H9 (cell line): Measurements from ENCODE around the gene ST3GAL6. TPM values are rescaled to one million over a fixed set of nuclear protein-coding genes. Genes with fewer than 3 reads are reported as not detected.

Source experiments
- DNase-seq: peaks from one replicate; pipeline ENCODE4 v3.0.0-alpha.2; 2017
- H2AFZ ChIP-seq: one replicate; pipeline ENCODE4 v1.6.1; 2013; ENCODE audit warnings: mild to moderate bottlenecking, low read length, control low read depth, moderate library complexity
- H2AK5ac ChIP-seq: 2 replicates; pipeline ENCODE4 v1.6.1; 2013; ENCODE audit warnings: low read length, control low read depth, mixed read lengths; ENCODE audit not compliant: insufficient read length
- H2BK120ac ChIP-seq: one replicate; pipeline ENCODE4 v1.6.1; 2013; ENCODE audit warnings: low read depth, mild to moderate bottlenecking, low read length, control low read depth, inconsistent platforms; ENCODE audit not compliant: poor library complexity, severe bottlenecking
- H2BK12ac ChIP-seq: 2 replicates; pipeline ENCODE4 v1.6.1; 2013; ENCODE audit warnings: low read length, control low read depth, mixed read lengths, low read depth; ENCODE audit not compliant: insufficient read length
- H2BK15ac ChIP-seq: 2 replicates; pipeline ENCODE4 v1.6.1; 2013; ENCODE audit warnings: low read depth, low read length, control low read depth
- H2BK20ac ChIP-seq: one replicate; pipeline ENCODE4 v1.6.1; 2013; ENCODE audit warnings: low read depth, mild to moderate bottlenecking, low read length, control low read depth, inconsistent platforms; ENCODE audit not compliant: poor library complexity, severe bottlenecking
- H2BK5ac ChIP-seq: 2 replicates; pipeline ENCODE4 v1.6.1; 2013; ENCODE audit warnings: low read length, control low read depth, mixed read lengths; ENCODE audit not compliant: insufficient read length
- H3K14ac ChIP-seq: 2 replicates; pipeline ENCODE4 v1.6.1; 2013; ENCODE audit warnings: low read length, control low read depth; ENCODE audit not compliant: insufficient read depth
- H3K18ac ChIP-seq: 2 replicates; pipeline ENCODE4 v1.6.1; 2013; ENCODE audit warnings: low read depth, mild to moderate bottlenecking, mixed read lengths, low read length, control low read depth; ENCODE audit not compliant: insufficient read length
- H3K23ac ChIP-seq: 2 replicates; pipeline ENCODE4 v1.6.1; 2013; ENCODE audit warnings: low read length, control low read depth, mixed read lengths, low read depth; ENCODE audit not compliant: insufficient read length
- H3K23me2 ChIP-seq: 2 replicates; pipeline ENCODE4 v1.6.1; 2013; ENCODE audit warnings: low read depth, mild to moderate bottlenecking, mixed read lengths, low read length, control low read depth; ENCODE audit not compliant: insufficient read length, poor library complexity, severe bottlenecking
- H3K27ac ChIP-seq: 2 replicates; pipeline ENCODE4 v1.5.1; 2013; ENCODE audit warnings: low read length, control low read depth, mixed read lengths, low read depth; ENCODE audit not compliant: insufficient read length
- H3K27me3 ChIP-seq: 2 replicates; pipeline ENCODE4 v1.6.1; 2013; ENCODE audit warnings: low read length, control low read depth, inconsistent platforms; ENCODE audit not compliant: insufficient read depth
- H3K4ac ChIP-seq: 2 replicates; pipeline ENCODE4 v1.6.1; 2013; ENCODE audit warnings: low read depth, mild to moderate bottlenecking, control low read depth, inconsistent platforms, low read length, moderate library complexity
- H3K4me1 ChIP-seq: 2 replicates; pipeline ENCODE4 v1.6.1; 2013; ENCODE audit warnings: low read length, control low read depth, inconsistent platforms; ENCODE audit not compliant: insufficient read depth
- H3K4me2 ChIP-seq: 2 replicates; pipeline ENCODE4 v1.6.1; 2013; ENCODE audit warnings: low read length, control low read depth, mixed read lengths; ENCODE audit not compliant: insufficient read length, insufficient read depth
- H3K56ac ChIP-seq: 2 replicates; pipeline ENCODE4 v1.6.1; 2013; ENCODE audit warnings: low read depth, mild to moderate bottlenecking, mixed read lengths, low read length, control low read depth; ENCODE audit not compliant: insufficient read length
- H3K79me1 ChIP-seq: 2 replicates; pipeline ENCODE4 v1.6.1; 2013; ENCODE audit warnings: low read depth, mild to moderate bottlenecking, moderate library complexity, low read length, control low read depth, inconsistent platforms; ENCODE audit not compliant: insufficient read depth, poor library complexity, severe bottlenecking
- H3K79me2 ChIP-seq: 2 replicates; pipeline ENCODE4 v1.6.1; 2013; ENCODE audit warnings: low read length, control low read depth, inconsistent platforms; ENCODE audit not compliant: insufficient read depth
- H3K9ac ChIP-seq: 2 replicates; pipeline ENCODE4 v1.6.1; 2013; ENCODE audit warnings: low read length, control low read depth, mixed read lengths; ENCODE audit not compliant: insufficient read length; ENCODE audit errors: extremely low read depth
- H3K9me3 ChIP-seq: one replicate; pipeline ENCODE4 v1.6.1; 2013; ENCODE audit warnings: low read depth, low read length, inconsistent platforms; ENCODE audit not compliant: control insufficient read depth
- H3T11ph ChIP-seq: one replicate; pipeline ENCODE4 v1.6.1; 2013; ENCODE audit warnings: mild to moderate bottlenecking, low read length, control low read depth, inconsistent platforms
- H4K20me1 ChIP-seq: one replicate; pipeline ENCODE4 v1.6.1; 2013; ENCODE audit not compliant: control insufficient read depth, insufficient read length, insufficient read depth
- H4K5ac ChIP-seq: 2 replicates; pipeline ENCODE4 v1.6.1; 2013; ENCODE audit warnings: low read depth, mild to moderate bottlenecking, mixed read lengths, low read length, control low read depth; ENCODE audit not compliant: insufficient read length
- H4K8ac ChIP-seq: replicated peaks from 2 replicates; pipeline ENCODE4 v1.6.1; 2013; ENCODE audit warnings: low read length, control low read depth, mixed read lengths, low read depth; ENCODE audit not compliant: insufficient read length
- H4K91ac ChIP-seq: 2 replicates; pipeline ENCODE4 v1.6.1; 2013; ENCODE audit warnings: low read depth, mild to moderate bottlenecking, moderate library complexity, mixed read lengths, low read length, control low read depth; ENCODE audit not compliant: insufficient read length
- H3K27ac Mint-ChIP-seq, 3 experiments: 2 replicates in 2 of 3; 3 replicates in 1 of 3; pipeline ENCODE4 v1.8.0; 2020 to 2021; ENCODE audit warnings: mixed read lengths in 3 of 3, mild to moderate bottlenecking in 1 of 3, moderate library complexity in 1 of 3
- H3K27me3 Mint-ChIP-seq: 2 replicates; pipeline ENCODE4 v1.8.0; 2021; ENCODE audit warnings: low read depth, mild to moderate bottlenecking, moderate library complexity, mixed read lengths
- H3K36me3 Mint-ChIP-seq, 3 experiments: 2 replicates in 2 of 3; 3 replicates in 1 of 3; pipeline ENCODE4 v1.8.0; 2020 to 2021; ENCODE audit warnings: low read depth in 3 of 3, mixed read lengths in 3 of 3; ENCODE audit not compliant: insufficient read depth in 1 of 3
- H3K4me1 Mint-ChIP-seq, 2 experiments: 2 replicates each; pipeline ENCODE4 v1.8.0; 2020; ENCODE audit warnings: mixed read lengths in 2 of 2
- H3K4me3 Mint-ChIP-seq, 2 experiments: 2 replicates in 1 of 2; 3 replicates in 1 of 2; pipeline ENCODE4 v1.8.0; 2020 to 2021; ENCODE audit warnings: mild to moderate bottlenecking in 2 of 2, mixed read lengths in 2 of 2, moderate library complexity in 1 of 2
- H3K9me3 Mint-ChIP-seq, 2 experiments: 2 replicates in 1 of 2; 3 replicates in 1 of 2; pipeline ENCODE4 v1.8.0; 2020; ENCODE audit warnings: mild to moderate bottlenecking in 2 of 2, mixed read lengths in 2 of 2, moderate library complexity in 1 of 2
- WGBS: extraction: QIAGEN DNeasy Blood & Tissue Kit; methylation state at CpG from one replicate; pipeline ENCODE4 v1.1.7; 2013; ENCODE audit warnings: missing lambda C conversion rate, low lambda C conversion rate, mixed read lengths; ENCODE audit not compliant: insufficient read length; ENCODE audit errors: extremely low coverage; 5-methylcytosine and 5-hydroxymethylcytosine counted together
- total RNA-seq: library from RNA; stranded (reverse); gene quantifications from 2 replicates; pipeline ENCODE4 v1.2.1, GENCODE V29; 2021
- TF ChIP-seq, protein P1 (sequence below): fragments of 200-600 bp; sonication (generic); conservative IDR thresholded peaks from 3 replicates; pipeline ENCODE4 v1.8.0; 2021; ENCODE audit warnings: antibody characterized with exemption, mild to moderate bottlenecking

ST3GAL6 gene
- total RNA-seq, 1 experiment from 2014 or later, result 6.4 TPM

DNA sequence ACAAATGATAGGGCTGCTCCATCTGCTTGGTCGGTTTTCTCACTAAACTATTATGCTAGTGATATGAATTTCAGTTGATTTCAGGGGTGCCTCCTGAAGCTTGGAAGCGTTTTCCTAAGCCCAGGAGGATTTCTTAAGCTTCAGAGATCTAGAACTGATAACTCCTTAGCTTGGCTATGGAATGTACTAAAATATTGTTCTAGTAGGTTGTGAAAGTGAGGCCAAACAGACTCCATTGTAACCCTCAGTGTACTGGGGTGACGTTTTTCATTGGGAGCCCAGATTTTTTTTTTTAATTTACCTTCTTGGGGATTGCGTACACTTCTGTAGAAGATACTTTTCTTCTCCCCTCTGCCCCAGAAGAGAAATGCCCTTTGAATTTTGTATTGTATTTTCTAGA, 17.0 kb upstream of the ST3GAL6 start:
- no peak overlapping the region for H3K27ac ChIP-seq
- no peaks in the 10 kb centered on the region for H3K9me3 ChIP-seq
- no peak overlapping the region for H2AFZ ChIP-seq
- no peak overlapping the region for H2BK5ac ChIP-seq
- Mint-ChIP-seq H3K27me3 (no peaks in the 10 kb centered on the region), H3K4me1 (peaks cover 3 to 5% of the 10 kb centered on the region in 2 experiments; a peak in 2 of 4 replicates), H3K27ac (no peak overlapping the region), H3K4me3 (no peak overlapping the region), H3K9me3 (no peaks in the 10 kb centered on the region), H3K36me3 (no peaks in the 10 kb centered on the region)
- H4K20me1 ChIP-seq, result no peaks in the 10 kb centered on the region
- no peak overlapping the region for H3K4ac ChIP-seq
- no peaks in the 10 kb centered on the region for H3K79me1 ChIP-seq
- H3T11ph ChIP-seq, result no peak overlapping the region
- H4K8ac ChIP-seq, result no peak overlapping the region
- no peak overlapping the region for H3K9ac ChIP-seq
- H3K18ac ChIP-seq, result no peak overlapping the region
- H3K23ac ChIP-seq, result no peak overlapping the region
- no peaks in the 10 kb centered on the region for H3K27me3 ChIP-seq
- H4K5ac ChIP-seq, result no peak overlapping the region
- no peaks in the 10 kb centered on the region for H3K23me2 ChIP-seq
- H3K79me2 ChIP-seq, result no peaks in the 10 kb centered on the region
- no peak overlapping the region for H2AK5ac ChIP-seq
- no peak for DNase-seq
- no peak overlapping the region for H2BK12ac ChIP-seq
- no peaks in the 10 kb centered on the region for H3K4me1 ChIP-seq
- no peak overlapping the region for H3K56ac ChIP-seq
- H2BK15ac ChIP-seq, result no peak overlapping the region
- H4K91ac ChIP-seq, result no peak overlapping the region
- WGBS, result no CpG with 5 or more reads among the region's 4 CpGs
- H3K4me2 ChIP-seq, result no peak overlapping the region
- no peak overlapping the region for H2BK120ac ChIP-seq
- TF ChIP-seq, protein P1, sequence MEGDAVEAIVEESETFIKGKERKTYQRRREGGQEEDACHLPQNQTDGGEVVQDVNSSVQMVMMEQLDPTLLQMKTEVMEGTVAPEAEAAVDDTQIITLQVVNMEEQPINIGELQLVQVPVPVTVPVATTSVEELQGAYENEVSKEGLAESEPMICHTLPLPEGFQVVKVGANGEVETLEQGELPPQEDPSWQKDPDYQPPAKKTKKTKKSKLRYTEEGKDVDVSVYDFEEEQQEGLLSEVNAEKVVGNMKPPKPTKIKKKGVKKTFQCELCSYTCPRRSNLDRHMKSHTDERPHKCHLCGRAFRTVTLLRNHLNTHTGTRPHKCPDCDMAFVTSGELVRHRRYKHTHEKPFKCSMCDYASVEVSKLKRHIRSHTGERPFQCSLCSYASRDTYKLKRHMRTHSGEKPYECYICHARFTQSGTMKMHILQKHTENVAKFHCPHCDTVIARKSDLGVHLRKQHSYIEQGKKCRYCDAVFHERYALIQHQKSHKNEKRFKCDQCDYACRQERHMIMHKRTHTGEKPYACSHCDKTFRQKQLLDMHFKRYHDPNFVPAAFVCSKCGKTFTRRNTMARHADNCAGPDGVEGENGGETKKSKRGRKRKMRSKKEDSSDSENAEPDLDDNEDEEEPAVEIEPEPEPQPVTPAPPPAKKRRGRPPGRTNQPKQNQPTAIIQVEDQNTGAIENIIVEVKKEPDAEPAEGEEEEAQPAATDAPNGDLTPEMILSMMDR, result no peak
- no peak overlapping the region for H3K14ac ChIP-seq
- no peak overlapping the region for H2BK20ac ChIP-seq
